ENCODE measurements around the gene RPH3AL.

Gene RPH3AL

DNA sequence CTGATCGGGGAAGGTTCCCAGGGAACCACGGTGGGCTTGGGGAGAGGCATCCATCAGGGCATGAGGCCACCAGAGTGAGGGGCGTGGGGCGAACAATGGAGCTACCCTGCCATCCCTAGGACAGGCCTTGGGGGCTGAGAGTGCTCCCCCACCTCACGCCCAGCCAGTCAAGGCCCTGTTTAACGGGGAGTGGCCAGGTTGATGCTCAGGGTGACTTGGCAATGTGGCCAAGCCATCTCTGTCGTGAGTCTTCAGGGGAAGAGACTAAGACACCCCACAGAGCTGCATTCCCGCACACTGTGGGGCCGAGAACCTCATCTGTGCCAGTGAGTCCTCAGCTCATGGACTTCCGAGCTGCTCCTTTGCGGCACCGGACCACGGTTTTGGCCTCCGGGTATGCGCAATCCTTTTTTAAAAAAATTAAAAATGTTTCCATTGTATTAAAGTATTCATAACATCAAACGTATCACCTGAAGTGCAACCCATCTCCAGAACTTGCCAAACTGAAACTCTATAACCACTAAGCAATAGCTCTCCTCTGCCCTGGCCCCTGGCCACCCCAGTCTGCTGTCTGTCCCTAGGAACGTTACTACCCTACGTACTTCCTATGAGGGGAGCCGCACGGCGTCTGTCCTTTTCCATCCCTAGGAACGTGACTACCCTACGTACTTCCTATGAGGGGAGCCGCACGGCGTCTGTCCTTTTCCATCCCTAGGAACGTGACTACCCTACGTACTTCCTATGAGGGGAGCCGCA is 99.3 kb downstream of the RPH3AL start:
- Histone ChIP-seq H3K4me3 (ENCODE audit: low read depth, low read length) (no peak overlapping the region), H3K4me1 (ENCODE audit: control insufficient read depth, insufficient read depth, low read length) (no peaks in the 10 kb centered on the region), H3K9me3 (ENCODE audit: control insufficient read depth, insufficient read depth, low read depth, low read length) (no peaks in the 10 kb centered on the region), H3K27ac (ENCODE audit: extremely low read depth, low read depth, low read length) (no peak overlapping the region), H3K36me3 (ENCODE audit: control insufficient read depth in 2 of 2, insufficient read depth in 1 of 2, low read length in 2 of 2) (no peaks in the 10 kb centered on the region)
- POLR2A ChIA-PET, result no interaction called here
- TF ChIP-seq YY1 (tag by site-specific recombination; IDR thresholded peaks at IDR 0.05) (no peak), ZNF792 (tag by site-specific recombination; IDR thresholded peaks at IDR 0.05) (no peak), ZNF221 (tag by site-specific recombination; IDR thresholded peaks at IDR 0.05; ENCODE audit: borderline replicate concordance) (no peak), ZNF239 (tag by site-specific recombination; IDR thresholded peaks at IDR 0.05) (no peak), SP3 (tag by site-specific recombination; IDR thresholded peaks at IDR 0.05) (no peak), ZNF211 (tag by site-specific recombination; IDR thresholded peaks at IDR 0.05; ENCODE audit: low read depth) (no peak), ZNF76 (tag by site-specific recombination; IDR thresholded peaks at IDR 0.05; ENCODE audit: borderline replicate concordance, low read depth) (no peak), ZNF596 (tag by site-specific recombination; IDR thresholded peaks at IDR 0.05) (no peak), ZNF776 (tag by site-specific recombination; IDR thresholded peaks at IDR 0.05; ENCODE audit: borderline replicate concordance) (no peak), ZBTB8A (tag by site-specific recombination; IDR thresholded peaks at IDR 0.05) (no peak), SP2 (tag by site-specific recombination; IDR thresholded peaks at IDR 0.05) (no peak), SCRT2 (tag by site-specific recombination; IDR thresholded peaks at IDR 0.05) (no peak), KLF7 (tag by site-specific recombination; IDR thresholded peaks at IDR 0.05; ENCODE audit: borderline replicate concordance) (no peak), ZNF658 (tag by site-specific recombination; IDR thresholded peaks at IDR 0.05) (no peak)
- TF ChIP-seq, protein P1, sequence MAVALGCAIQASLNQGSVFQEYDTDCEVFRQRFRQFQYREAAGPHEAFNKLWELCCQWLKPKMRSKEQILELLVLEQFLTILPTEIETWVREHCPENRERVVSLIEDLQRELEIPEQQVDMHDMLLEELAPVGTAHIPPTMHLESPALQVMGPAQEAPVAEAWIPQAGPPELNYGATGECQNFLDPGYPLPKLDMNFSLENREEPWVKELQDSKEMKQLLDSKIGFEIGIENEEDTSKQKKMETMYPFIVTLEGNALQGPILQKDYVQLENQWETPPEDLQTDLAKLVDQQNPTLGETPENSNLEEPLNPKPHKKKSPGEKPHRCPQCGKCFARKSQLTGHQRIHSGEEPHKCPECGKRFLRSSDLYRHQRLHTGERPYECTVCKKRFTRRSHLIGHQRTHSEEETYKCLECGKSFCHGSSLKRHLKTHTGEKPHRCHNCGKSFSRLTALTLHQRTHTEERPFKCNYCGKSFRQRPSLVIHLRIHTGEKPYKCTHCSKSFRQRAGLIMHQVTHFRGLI (tag by site-specific recombination; IDR thresholded peaks at IDR 0.05), result no peak
- TF ChIP-seq, protein P2, sequence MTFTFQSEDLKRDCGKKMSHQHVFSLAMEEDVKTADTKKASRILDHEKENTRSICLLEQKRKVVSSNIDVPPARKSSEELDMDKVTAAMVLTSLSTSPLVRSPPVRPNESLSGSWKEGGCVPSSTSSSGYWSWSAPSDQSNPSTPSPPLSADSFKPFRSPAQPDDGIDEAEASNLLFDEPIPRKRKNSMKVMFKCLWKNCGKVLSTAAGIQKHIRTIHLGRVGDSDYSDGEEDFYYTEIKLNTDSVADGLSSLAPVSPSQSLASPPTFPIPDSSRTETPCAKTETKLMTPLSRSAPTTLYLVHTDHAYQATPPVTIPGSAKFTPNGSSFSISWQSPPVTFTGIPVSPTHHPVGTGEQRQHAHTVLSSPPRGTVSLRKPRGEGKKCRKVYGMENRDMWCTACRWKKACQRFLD (tag by site-specific recombination; IDR thresholded peaks at IDR 0.05), result no peak
- TF ChIP-seq, protein P3, sequence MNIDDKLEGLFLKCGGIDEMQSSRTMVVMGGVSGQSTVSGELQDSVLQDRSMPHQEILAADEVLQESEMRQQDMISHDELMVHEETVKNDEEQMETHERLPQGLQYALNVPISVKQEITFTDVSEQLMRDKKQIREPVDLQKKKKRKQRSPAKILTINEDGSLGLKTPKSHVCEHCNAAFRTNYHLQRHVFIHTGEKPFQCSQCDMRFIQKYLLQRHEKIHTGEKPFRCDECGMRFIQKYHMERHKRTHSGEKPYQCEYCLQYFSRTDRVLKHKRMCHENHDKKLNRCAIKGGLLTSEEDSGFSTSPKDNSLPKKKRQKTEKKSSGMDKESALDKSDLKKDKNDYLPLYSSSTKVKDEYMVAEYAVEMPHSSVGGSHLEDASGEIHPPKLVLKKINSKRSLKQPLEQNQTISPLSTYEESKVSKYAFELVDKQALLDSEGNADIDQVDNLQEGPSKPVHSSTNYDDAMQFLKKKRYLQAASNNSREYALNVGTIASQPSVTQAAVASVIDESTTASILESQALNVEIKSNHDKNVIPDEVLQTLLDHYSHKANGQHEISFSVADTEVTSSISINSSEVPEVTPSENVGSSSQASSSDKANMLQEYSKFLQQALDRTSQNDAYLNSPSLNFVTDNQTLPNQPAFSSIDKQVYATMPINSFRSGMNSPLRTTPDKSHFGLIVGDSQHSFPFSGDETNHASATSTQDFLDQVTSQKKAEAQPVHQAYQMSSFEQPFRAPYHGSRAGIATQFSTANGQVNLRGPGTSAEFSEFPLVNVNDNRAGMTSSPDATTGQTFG (tag by site-specific recombination; IDR thresholded peaks at IDR 0.05; ENCODE audit: borderline replicate concordance), result no peak
- TF ChIP-seq, protein P4, sequence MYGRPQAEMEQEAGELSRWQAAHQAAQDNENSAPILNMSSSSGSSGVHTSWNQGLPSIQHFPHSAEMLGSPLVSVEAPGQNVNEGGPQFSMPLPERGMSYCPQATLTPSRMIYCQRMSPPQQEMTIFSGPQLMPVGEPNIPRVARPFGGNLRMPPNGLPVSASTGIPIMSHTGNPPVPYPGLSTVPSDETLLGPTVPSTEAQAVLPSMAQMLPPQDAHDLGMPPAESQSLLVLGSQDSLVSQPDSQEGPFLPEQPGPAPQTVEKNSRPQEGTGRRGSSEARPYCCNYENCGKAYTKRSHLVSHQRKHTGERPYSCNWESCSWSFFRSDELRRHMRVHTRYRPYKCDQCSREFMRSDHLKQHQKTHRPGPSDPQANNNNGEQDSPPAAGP (tag by site-specific recombination; IDR thresholded peaks at IDR 0.05), result no peak
- CTCF ChIA-PET, result interaction anchor here (0.6 to 1.4 kb wide), 3 partner anchors 19 to 334 kb away, joined by 3 read pairs; no protein-coding TSS in a partner anchor

DNA sequence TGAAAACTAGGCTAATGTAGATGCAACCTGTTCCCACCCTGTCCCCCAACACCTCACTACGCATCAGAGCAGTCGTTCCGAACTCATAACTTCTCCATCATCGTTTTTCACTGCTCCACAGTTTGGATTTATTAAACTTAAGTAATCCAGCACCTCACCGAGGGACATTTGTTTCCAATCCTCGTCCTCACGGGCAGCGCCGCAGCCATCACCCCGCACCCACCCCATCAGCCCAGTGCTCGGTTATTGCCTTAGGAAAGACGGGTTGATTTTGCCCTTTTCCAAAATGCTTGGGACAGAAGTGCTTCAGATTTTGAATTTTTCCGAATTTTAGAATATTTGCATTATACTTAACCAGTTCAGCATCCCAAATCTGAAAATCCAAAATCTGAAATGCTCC is 100.2 kb downstream of the RPH3AL start:
- ChIA-PET CTCF (interaction anchor here (1.4 kb wide), 1 partner anchor 56 kb away, joined by 3 read pairs; no protein-coding TSS in a partner anchor), POLR2A (no interaction called here)
- TF ChIP-seq, protein P5, sequence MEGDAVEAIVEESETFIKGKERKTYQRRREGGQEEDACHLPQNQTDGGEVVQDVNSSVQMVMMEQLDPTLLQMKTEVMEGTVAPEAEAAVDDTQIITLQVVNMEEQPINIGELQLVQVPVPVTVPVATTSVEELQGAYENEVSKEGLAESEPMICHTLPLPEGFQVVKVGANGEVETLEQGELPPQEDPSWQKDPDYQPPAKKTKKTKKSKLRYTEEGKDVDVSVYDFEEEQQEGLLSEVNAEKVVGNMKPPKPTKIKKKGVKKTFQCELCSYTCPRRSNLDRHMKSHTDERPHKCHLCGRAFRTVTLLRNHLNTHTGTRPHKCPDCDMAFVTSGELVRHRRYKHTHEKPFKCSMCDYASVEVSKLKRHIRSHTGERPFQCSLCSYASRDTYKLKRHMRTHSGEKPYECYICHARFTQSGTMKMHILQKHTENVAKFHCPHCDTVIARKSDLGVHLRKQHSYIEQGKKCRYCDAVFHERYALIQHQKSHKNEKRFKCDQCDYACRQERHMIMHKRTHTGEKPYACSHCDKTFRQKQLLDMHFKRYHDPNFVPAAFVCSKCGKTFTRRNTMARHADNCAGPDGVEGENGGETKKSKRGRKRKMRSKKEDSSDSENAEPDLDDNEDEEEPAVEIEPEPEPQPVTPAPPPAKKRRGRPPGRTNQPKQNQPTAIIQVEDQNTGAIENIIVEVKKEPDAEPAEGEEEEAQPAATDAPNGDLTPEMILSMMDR (tag by site-specific recombination; IDR thresholded peaks at IDR 0.05), result no peak
- TF ChIP-seq KLF10 (tag by site-specific recombination; IDR thresholded peaks at IDR 0.05) (no peak), ZNF776 (tag by site-specific recombination; IDR thresholded peaks at IDR 0.05; ENCODE audit: borderline replicate concordance) (no peak), WT1 (tag by site-specific recombination; IDR thresholded peaks at IDR 0.05) (no peak)
- TF ChIP-seq, protein P6, sequence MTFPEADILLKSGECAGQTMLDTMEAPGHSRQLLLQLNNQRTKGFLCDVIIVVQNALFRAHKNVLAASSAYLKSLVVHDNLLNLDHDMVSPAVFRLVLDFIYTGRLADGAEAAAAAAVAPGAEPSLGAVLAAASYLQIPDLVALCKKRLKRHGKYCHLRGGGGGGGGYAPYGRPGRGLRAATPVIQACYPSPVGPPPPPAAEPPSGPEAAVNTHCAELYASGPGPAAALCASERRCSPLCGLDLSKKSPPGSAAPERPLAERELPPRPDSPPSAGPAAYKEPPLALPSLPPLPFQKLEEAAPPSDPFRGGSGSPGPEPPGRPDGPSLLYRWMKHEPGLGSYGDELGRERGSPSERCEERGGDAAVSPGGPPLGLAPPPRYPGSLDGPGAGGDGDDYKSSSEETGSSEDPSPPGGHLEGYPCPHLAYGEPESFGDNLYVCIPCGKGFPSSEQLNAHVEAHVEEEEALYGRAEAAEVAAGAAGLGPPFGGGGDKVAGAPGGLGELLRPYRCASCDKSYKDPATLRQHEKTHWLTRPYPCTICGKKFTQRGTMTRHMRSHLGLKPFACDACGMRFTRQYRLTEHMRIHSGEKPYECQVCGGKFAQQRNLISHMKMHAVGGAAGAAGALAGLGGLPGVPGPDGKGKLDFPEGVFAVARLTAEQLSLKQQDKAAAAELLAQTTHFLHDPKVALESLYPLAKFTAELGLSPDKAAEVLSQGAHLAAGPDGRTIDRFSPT (tag by site-specific recombination; IDR thresholded peaks at IDR 0.05), result no peak
- TF ChIP-seq, protein P7, sequence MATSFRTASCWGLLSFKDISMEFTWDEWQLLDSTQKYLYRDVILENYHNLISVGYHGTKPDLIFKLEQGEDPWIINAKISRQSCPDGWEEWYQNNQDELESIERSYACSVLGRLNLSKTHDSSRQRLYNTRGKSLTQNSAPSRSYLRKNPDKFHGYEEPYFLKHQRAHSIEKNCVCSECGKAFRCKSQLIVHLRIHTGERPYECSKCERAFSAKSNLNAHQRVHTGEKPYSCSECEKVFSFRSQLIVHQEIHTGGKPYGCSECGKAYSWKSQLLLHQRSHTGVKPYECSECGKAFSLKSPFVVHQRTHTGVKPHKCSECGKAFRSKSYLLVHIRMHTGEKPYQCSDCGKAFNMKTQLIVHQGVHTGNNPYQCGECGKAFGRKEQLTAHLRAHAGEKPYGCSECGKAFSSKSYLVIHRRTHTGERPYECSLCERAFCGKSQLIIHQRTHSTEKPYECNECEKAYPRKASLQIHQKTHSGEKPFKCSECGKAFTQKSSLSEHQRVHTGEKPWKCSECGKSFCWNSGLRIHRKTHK (tag by site-specific recombination; IDR thresholded peaks at IDR 0.05), result no peak

More for the DNA sequence above, 100.2 kb downstream of the RPH3AL start:
- Histone ChIP-seq H3K4me3 (ENCODE audit: low read depth, low read length) (no peak overlapping the region), H3K9me3 (ENCODE audit: control insufficient read depth, insufficient read depth, low read depth, low read length) (no peaks in the 10 kb centered on the region), H3K4me1 (ENCODE audit: control insufficient read depth, insufficient read depth, low read length) (no peaks in the 10 kb centered on the region), H3K27ac (ENCODE audit: extremely low read depth, low read depth, low read length) (no peak overlapping the region), H3K36me3 (ENCODE audit: control insufficient read depth in 2 of 2, insufficient read depth in 1 of 2, low read length in 2 of 2) (no peaks in the 10 kb centered on the region)
